Right cardiac atrium (tissue), 5 donors: Measurements from ENCODE around the gene ECE1. TPM values are rescaled to one million over a fixed set of nuclear protein-coding genes. Genes with fewer than 3 reads are reported as not detected.

Experiments used
- ATAC-seq, 2 donors: fragments of 200-7000 bp; cut with Tn5 transposase; one replicate each; pipeline versions ENCODE4 v1.8.0 to v1.9.1; 2020; ENCODE audit warnings: moderate library complexity in 2 of 2, mild to moderate bottlenecking in 1 of 2
- DNase-seq, 3 donors: peaks; one replicate each; pipeline ENCODE4 v3.0.0-alpha.2; 2020
- H3K27ac ChIP-seq: one replicate; pipeline ENCODE4 v1.5.1; 2013; ENCODE audit warnings: mild to moderate bottlenecking, low read length, control low read depth, moderate library complexity
- H3K27me3 ChIP-seq: one replicate; pipeline ENCODE4 v1.6.1; 2013; ENCODE audit not compliant: control insufficient read depth, insufficient read depth
- H3K4me1 ChIP-seq: one replicate; pipeline ENCODE4 v1.6.1; 2013; ENCODE audit warnings: low read length; ENCODE audit not compliant: control insufficient read depth, insufficient read depth
- H3K4me3 ChIP-seq: one replicate; pipeline ENCODE4 v1.5.1; 2013; ENCODE audit warnings: low read length, control low read depth
- H3K9me3 ChIP-seq: one replicate; pipeline ENCODE4 v1.6.1; 2013; ENCODE audit warnings: low read length; ENCODE audit not compliant: control insufficient read depth
- WGBS: extraction: QIAGEN DNeasy Blood & Tissue Kit; methylation state at CpG from one replicate; pipeline ENCODE4 v1.1.7; 2013; 5-methylcytosine and 5-hydroxymethylcytosine counted together
- intact Hi-C, 4 donors: fragments of 100-400 bp; cut with DNase I; formaldehyde crosslinking; loops; one replicate each; pipeline versions ENCODE4 v1.11.0 to v1.14.0; 2022 to 2023
- polyA plus RNA-seq: library from polyadenylated mRNA; stranded (reverse); fragments of 200-250 nt; gene quantifications from one replicate; pipeline ENCODE4 v1.2.3, GENCODE V29; 2013
- total RNA-seq, 4 donors: library from RNA; stranded (reverse); fragmentation: NEBNext Ultra II Directional; extraction: Animal tissue kit (Norgen Biotek cat#: 25700); gene quantifications; one replicate each; pipeline ENCODE4 v1.2.1, GENCODE V29; 2021
- donor health status: healthy with polysubstance abuse.
- donor health status: DM: no; HTN: yes; CAD: no.
- donor health status: DM: no; HTN: no; CAD: no.
- donor health status: DM: no; HTN: yes; CAD: no; lungs with severe emphysema.
- donor health status: DM: yes; HTN: yes; CAD: no.

Gene ECE1
- total and polyA plus RNA-seq, 5 donors, result 76.2 to 158 (median 110) TPM

DNA sequence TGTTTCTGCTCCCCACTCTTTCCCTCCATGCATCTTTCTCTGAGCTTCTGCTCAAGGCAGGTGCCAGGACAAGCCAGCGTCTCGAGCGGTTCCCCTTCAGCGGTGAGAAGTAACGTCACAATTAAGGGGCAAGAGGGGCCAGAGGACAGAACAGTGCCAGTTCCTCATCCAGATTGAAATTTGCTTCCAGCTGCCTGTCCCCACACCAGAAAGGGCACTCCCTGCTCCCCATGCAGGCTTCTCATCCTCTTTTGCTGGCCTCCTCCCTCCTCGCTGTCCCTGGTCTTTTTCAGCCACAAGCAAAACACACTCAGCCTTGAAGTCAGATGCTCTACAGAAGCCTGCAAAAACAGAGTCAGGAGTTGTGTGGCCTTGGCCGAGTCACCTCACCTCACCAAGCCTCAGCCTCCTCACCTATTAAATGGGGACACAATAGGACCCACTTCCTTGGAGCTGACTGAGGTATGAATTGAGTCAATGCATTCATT, 35.0 kb upstream of the ECE1 start:
- Histone ChIP-seq H3K4me1 (peaks cover 51% of the 10 kb centered on the region), H3K4me3 (no peak overlapping the region), H3K9me3 (no peaks in the 10 kb centered on the region), H3K27ac (peak overlapping the region; percentile 89), H3K27me3 (no peaks in the 10 kb centered on the region)
- DNase-seq (peak in 2 of 3 donors; percentile 53 to 55), ATAC-seq (no peak)
- intact Hi-C loops, result loop anchor here in 1 of 4 donors (10.0 kb wide), 1 partner anchor 60 kb away; no protein-coding TSS in a partner anchor
- 55% methylated on average over 7 of the region's 7 CpGs for WGBS

DNA sequence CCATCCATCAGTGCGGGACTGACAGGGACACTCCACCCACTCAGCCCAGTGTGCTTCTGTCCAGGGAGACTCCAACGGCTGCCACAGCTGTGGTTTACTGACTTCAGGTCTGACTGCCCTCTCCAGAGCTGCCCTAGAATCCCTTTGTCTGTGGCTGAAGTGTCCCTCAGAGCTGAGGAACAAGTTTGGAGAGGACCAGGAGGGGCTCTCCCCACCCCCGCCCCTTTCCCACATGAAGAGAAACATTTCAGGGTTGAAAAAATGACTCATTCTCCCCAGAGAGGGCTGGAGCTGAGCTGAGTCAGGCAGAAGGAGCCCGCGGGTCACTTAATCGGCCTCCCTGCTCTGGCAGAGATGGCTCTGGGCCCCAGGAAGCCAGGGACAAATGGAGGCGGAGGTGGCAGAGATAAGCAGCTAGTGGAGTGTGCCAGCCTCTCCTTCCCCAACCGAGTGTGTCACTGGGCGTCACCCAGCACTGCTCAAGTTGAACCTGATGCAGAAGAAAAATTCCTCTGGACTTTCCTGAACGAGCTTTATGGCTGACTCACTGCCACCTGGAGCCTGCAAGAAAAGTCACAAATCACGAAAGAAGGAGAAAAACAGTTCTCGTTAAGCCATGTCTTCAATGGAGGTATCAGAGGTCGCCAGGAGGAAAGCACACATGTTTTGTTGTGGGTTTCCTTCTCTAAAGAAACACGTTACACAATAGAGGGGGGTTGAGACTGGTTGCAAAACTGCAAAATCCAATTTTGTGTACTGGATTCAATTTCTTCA, 34.3 kb upstream of the ECE1 start:
- Histone ChIP-seq H3K9me3 (no peaks in the 10 kb centered on the region), H3K4me3 (no peak overlapping the region), H3K27me3 (no peaks in the 10 kb centered on the region), H3K4me1 (peaks cover 57% of the 10 kb centered on the region), H3K27ac (peak overlapping the region; percentile 89)
- 10% methylated on average over 14 of the region's 14 CpGs for WGBS
- DNase-seq (peak; percentile 92 to 93 (median 92)), ATAC-seq (peak; percentile 77 to 86)
- intact Hi-C loops, result loop anchor here in 1 of 4 donors (10.0 kb wide), 1 partner anchor 60 kb away; no protein-coding TSS in a partner anchor

DNA sequence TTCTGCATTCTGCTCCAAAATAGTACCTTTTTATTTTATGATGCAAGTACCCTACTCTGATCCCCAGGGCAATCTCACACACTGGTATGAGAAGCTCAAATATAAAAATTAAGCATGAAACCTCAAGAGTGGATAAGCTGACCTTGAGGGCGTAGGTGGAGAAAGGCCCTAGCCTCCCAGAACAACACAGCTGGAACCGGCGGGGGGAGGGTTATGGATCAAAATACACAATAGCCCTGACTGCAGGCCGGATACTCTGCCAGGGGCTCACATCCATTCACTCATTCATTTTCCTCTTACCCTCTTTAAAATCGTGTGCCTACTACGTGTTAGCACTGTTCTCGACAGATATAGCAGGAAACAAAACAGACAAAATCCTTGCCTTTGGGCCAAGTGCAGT, 32.8 kb upstream of the ECE1 start:
- ATAC-seq (no peak), DNase-seq (peak in 2 of 3 donors; percentile 58 to 82)
- peaks cover 65% of the 10 kb centered on the region for H3K4me1 ChIP-seq
- H3K27ac ChIP-seq, result peak overlapping the region; percentile 61
- H3K4me3 ChIP-seq, result no peak overlapping the region
- no peaks in the 10 kb centered on the region for H3K27me3 ChIP-seq
- no peaks in the 10 kb centered on the region for H3K9me3 ChIP-seq
- intact Hi-C loops, result loop anchor here in 1 of 4 donors (10.0 kb wide), 1 partner anchor 58 kb away; no protein-coding TSS in a partner anchor
- WGBS, result 27% methylated on average over 7 of the region's 7 CpGs

DNA sequence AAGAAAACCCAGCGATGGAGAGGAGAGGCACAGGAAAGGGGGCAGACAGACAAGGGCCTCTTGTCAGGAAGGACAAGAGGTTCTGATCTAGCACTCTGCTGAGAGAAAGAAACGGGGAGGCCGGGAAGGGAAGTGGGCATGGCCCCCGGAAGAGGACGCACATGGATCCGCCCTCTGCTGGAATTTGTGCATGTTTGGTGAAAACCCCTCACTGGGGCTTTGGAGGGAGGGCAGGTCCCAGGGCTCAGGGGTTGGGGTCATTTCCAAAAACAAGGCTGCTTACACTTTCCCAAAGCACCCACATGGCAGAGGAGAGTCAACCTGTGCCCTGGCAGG, 32.4 kb upstream of the ECE1 start:
- DNase-seq (peak in 1 of 3 donors; percentile 71), ATAC-seq (no peak)
- Histone ChIP-seq H3K27me3 (no peaks in the 10 kb centered on the region), H3K27ac (peak overlapping the region; percentile 70), H3K4me1 (peaks cover 69% of the 10 kb centered on the region), H3K4me3 (no peak overlapping the region), H3K9me3 (no peaks in the 10 kb centered on the region)
- 19% methylated on average over 6 of the region's 6 CpGs for WGBS
- intact Hi-C loops, result loop anchor here in 1 of 4 donors (10.0 kb wide), 1 partner anchor 58 kb away; no protein-coding TSS in a partner anchor

DNA sequence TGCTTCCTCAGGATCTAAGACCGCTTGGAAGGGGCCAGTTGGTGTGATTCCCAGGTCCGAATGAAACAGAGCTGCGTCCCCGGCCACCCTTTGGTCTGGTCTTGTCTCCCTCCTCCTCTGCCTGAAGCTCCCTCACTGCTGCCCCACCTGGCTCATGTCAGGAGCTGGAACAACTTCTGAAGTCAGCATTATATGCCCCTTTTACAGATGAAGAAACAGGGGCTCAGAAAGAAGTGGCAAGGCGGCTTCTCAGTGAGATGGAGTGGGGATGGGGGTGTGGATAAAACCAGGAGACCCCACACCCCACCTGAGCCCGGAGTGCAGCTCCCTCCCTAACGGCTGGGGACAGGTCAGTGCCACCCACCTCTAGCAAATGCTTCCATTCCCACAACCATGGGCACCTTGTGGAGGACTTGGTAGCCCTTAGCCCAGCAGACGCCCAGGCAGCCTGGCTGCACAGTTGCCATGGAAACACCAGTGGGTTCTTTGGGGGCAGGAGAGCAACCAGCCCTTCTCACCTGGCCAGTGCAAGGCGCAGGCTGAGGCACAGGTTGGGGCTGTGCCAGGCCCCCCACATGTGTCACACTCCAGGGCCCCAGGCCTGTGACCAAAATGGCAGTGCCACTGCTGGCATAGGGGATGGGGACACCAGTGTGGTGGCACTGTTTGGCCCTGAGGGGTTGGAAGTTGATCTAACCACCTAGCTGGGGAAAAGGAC, 31.9 kb upstream of the ECE1 start:
- Histone ChIP-seq H3K4me1 (peaks cover 68% of the 10 kb centered on the region), H3K27me3 (no peaks in the 10 kb centered on the region), H3K27ac (peak overlapping the region; percentile 70), H3K4me3 (no peak overlapping the region), H3K9me3 (no peaks in the 10 kb centered on the region)
- DNase-seq (peak in 1 of 3 donors; percentile 65), ATAC-seq (no peak)
- intact Hi-C loops, result loop anchor here in 1 of 4 donors (10.0 kb wide), 1 partner anchor 57 kb away; no protein-coding TSS in a partner anchor
- WGBS, result 87% methylated on average over 9 of the region's 9 CpGs

DNA sequence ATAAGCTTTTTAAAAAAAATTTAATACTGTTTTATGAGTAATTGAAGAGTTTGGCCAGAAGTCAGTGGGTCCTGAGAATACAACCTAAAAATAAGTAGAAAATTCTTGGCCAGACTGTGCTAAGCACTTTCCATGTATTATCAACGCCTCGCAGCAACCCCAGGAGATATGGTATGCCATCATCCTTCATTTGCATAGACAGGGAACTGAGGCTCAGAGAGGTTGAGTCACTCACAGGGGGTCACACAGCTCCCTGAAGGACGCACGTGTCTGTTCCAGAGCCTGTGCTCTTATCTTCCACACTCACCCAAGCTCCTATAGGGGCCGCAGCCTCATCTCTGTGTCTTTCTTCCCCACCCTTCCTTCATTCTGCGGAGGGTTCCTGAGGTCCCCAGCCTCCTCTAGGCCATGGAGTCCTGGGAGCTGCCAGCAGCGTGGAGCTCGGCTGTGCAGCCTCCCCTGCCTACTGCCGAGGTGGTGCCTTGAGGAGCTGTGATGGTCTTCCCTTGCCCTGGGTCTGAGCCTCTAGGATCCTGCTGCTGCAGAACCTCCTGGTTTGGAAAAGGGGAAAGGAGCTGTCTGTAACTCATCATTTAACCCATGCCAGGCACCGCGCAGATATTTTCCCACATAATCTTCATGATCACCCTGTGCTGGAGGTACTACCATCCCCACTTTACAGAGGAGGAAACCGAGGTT, 30.3 kb upstream of the ECE1 start:
- DNase-seq, result peak; percentile 50 to 66 (median 57)
- peak in 1 of 2 donors; percentile 13 for ATAC-seq
- WGBS, result 67% methylated on average over 12 of the region's 12 CpGs
- intact Hi-C loops, result loop anchor here in 1 of 4 donors (10.0 kb wide), 1 partner anchor 56 kb away; no protein-coding TSS in a partner anchor
- no peaks in the 10 kb centered on the region for H3K27me3 ChIP-seq
- no peaks in the 10 kb centered on the region for H3K9me3 ChIP-seq
- peaks cover 57% of the 10 kb centered on the region for H3K4me1 ChIP-seq
- peak overlapping the region; percentile 22 for H3K27ac ChIP-seq
- no peak overlapping the region for H3K4me3 ChIP-seq

DNA sequence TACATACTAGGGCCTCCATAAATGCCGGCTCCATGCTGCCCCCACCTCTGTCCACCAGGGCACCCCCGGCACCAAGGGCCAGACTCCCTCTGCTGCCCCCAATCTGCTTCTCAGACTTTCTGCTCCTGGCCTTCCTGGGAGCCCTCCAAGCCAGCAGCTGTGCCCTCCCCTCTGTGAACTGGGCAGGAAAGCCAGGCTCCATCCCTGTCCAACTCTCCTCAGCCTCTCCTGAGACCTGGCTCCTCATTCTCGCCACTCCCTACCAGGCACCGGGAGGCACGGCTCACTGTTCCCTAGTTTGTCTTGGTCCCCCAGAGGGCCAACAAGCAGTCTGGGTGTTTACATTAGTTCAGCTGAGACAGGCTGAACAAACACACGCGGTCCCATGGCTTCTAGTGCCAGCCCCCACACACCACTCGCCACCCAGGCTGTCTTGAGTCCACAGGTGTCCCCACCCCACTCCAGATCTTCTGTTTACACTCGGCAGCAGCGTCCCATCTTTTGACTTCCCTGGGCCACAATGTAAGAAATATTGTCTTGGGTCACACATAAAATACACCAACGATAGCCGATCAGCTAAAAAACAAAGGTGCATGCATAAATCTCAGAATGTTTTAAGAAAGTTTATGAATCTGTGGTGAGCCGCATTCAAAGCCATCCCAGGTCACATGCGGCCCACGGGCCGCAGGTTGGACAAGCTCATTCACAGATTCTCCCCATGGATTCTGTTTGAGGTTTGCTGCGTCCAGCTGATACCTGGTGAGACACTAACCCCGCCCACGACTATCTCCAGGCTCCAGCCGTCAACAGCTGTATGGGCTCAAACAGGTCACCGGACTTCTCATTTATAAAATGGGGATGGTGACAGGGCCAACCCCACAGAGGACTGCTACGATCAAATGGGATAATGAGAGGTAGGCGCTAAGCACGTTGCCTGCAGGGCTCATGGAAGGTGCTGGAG, 29.5 kb upstream of the ECE1 start:
- peaks cover 52% of the 10 kb centered on the region for H3K4me1 ChIP-seq
- ATAC-seq (peak in 1 of 2 donors; percentile 1), DNase-seq (peak; percentile 64 to 84 (median 81))
- WGBS, result 65% methylated on average over 24 of the region's 24 CpGs
- intact Hi-C loops, result loop anchor here in 1 of 4 donors (10.0 kb wide), 1 partner anchor 55 kb away; no protein-coding TSS in a partner anchor
- H3K27me3 ChIP-seq, result no peaks in the 10 kb centered on the region
- H3K27ac ChIP-seq, result peak overlapping the region; percentile 97
- H3K9me3 ChIP-seq, result no peaks in the 10 kb centered on the region
- H3K4me3 ChIP-seq, result no peak overlapping the region

DNA sequence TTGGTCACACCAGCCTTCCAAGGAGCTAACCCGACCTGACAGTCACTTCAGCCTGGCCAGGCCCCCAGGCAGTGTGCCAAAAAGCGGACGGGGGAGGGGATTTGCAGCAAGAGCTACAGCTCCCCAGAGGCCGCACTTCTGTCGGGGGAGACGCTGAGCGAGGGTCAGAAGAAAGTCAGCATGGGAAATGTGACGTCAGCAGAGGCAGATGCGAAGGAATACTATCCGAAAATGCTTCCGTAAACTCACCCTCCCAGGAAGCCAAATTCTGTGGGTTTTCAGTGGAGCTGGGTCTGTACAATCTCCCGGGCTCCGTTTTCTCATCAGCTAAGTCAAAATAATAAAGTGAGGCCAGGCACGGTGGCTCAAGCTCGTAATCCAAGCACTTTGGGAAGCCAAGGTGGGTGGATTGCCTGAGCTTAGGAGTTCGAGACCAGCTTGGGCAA, 28.5 kb upstream of the ECE1 start:
- intact Hi-C loops, result no loop called here
- peaks cover 45% of the 10 kb centered on the region for H3K4me1 ChIP-seq

DNA sequence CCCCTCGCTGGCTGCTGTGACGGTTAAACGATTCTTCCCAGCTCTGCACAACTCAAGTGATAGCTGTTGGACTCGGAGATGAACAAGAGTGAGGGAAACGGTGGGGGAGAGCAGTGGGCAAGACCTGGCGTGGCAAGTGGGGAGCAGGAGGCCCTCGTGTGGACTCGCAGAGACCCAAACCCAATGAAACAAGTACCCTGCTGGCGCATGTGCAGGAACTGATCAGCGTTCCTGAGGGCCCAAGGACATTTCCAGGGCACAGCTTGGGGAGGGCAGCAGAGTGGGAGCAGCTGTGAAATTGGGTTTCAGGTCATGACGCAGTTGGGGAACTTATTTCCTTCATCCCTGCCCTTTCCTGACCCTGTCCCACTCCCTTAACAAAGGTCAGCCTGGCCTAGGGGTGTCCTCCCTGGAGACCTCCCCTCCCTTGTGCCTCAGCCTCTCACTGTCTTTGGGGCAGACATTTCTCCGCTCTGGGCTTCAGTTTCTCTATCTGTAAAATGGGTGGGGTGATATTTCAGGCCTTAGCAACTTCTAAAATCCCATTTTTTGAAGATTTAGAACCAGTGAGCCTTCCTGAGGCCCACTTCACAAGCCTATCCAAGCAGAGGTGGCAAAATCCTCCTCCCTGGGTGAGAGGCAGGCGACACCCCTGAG, 27.9 kb upstream of the ECE1 start:
- peak overlapping the region; percentile 97 for H3K27ac ChIP-seq
- H3K9me3 ChIP-seq, result no peaks in the 10 kb centered on the region
- no peak overlapping the region for H3K4me3 ChIP-seq
- ATAC-seq (peak in 1 of 2 donors; percentile 2), DNase-seq (peak in 2 of 3 donors; percentile 40 to 68)
- WGBS, result 70% methylated on average over 13 of the region's 13 CpGs
- H3K27me3 ChIP-seq, result no peaks in the 10 kb centered on the region
- peaks cover 43% of the 10 kb centered on the region for H3K4me1 ChIP-seq
- intact Hi-C loops, result no loop called here

More for the DNA sequence above, 28.5 kb upstream of the ECE1 start:
- H3K27ac ChIP-seq, result peak overlapping the region; percentile 97
- no peaks in the 10 kb centered on the region for H3K9me3 ChIP-seq
- H3K27me3 ChIP-seq, result no peaks in the 10 kb centered on the region
- WGBS, result 19% methylated on average over 16 of the region's 16 CpGs
- ATAC-seq, result peak; percentile 34 to 62
- H3K4me3 ChIP-seq, result no peak overlapping the region
- peak; percentile 98 for DNase-seq
